GM12891 (cell line): Measurements from ENCODE around the gene FGF14.

ENCODE experiments used
- DNase-seq: peaks from one replicate; pipeline ENCODE4 v3.0.0; 2011; ENCODE audit warnings: low spot score; ENCODE audit not compliant: insufficient read length
- FAIRE-seq: peaks from 2 replicates; lab custom pipeline; 2011; peaks lifted over from hg19 to GRCh38; lab: Jason Lieb, UNC
- PAX5 ChIP-seq: IDR thresholded peaks from 2 replicates; pipeline ENCODE4 v1.6.1; 2011; ENCODE audit warnings: low read length, moderate library complexity, mild to moderate bottlenecking; ENCODE audit not compliant: insufficient read depth, severe bottlenecking
- POLR2A ChIP-seq: IDR thresholded peaks from 2 replicates; pipeline ENCODE4 v1.6.1; 2011; ENCODE audit warnings: low read depth, low read length, control low read depth
- POLR2AphosphoS5 ChIP-seq: IDR thresholded peaks from 2 replicates; pipeline ENCODE4 v1.6.1; 2011; ENCODE audit warnings: low read depth, low read length, control low read depth
- POU2F2 ChIP-seq: IDR thresholded peaks from 2 replicates; pipeline ENCODE4 v1.6.1; 2011; ENCODE audit warnings: low read depth, mild to moderate bottlenecking, control low read depth, low read length, moderate library complexity
- SPI1 ChIP-seq: IDR thresholded peaks from 2 replicates; pipeline ENCODE4 v1.6.1; 2011; ENCODE audit warnings: low read depth, low read length, control low read depth
- TAF1 ChIP-seq: IDR thresholded peaks from 2 replicates; pipeline ENCODE4 v1.6.1; 2011; ENCODE audit warnings: low read depth, low read length, control low read depth

Gene FGF14

DNA sequence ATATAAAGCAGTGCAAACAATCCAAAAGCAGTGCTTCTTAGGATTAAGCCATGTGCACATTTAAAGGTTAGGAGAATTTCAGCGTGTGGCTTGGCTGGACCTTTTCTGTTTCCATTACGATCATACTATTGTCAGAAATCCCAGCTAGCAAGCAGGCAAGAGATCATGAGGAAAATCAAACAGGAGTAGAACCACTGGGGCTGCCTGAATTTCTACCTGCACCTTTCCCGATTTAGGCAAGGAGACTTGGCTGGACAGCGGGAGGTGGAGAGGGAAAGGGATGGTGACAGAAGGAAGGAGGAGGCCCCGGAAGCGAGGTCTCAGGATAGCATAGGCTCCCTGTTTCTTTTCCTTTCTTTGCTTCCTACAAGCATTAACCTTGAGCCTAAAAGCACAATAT is 102.5 kb downstream of the FGF14 start:
- no peak for TF ChIP-seq POU2F2
- TF ChIP-seq SPI1: no peak
- no peak for TF ChIP-seq TAF1
- TF ChIP-seq PAX5: no peak
- no peak for DNase-seq
- no peak for FAIRE-seq

GRCh38 chr13:102298051-102298450 is 103.8 kb downstream of the FGF14 start:
- FAIRE-seq (no peak), DNase-seq (no peak)
- TF ChIP-seq POLR2AphosphoS5 (no peak), POLR2A (no peak), POU2F2 (no peak)

- DNase-seq (no peak), FAIRE-seq (no peak)
These were observed 106.4 kb downstream of the FGF14 start for GRCh38 chr13:102295316-102296048.

GRCh38 chr13:102294407-102295018 is 107.3 kb downstream of the FGF14 start:
- no peak for FAIRE-seq
- TF ChIP-seq PAX5 (no peak), SPI1 (no peak), POLR2A (no peak), TAF1 (no peak), POU2F2 (no peak), POLR2AphosphoS5 (no peak)

More at GRCh38 chr13:102295316-102296048, 106.4 kb downstream of the FGF14 start:
- TF ChIP-seq POLR2AphosphoS5 (no peak), PAX5 (no peak), TAF1 (no peak)

DNA sequence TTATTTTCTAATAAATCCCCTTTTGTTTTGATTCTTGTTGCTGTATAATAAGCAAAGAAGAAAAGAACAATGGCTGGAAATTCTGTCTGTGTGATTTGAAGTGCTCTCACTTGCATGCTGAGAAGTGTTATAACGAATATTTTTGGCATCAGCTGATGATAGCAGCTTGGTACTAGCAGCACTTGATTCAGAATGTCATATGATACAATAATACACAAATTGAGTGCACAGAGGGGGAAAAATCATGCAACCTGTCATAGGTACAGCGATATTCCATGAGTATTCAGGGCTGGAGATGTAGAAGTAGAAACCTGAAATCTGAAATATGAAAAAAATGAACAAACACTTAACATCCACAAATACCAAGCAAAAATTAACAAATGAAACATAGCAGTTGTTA is 108.1 kb downstream of the FGF14 start:
- DNase-seq (no peak), FAIRE-seq (no peak)
- TF ChIP-seq TAF1 (no peak), SPI1 (no peak), POU2F2 (no peak), PAX5 (no peak), POLR2A (no peak), POLR2AphosphoS5 (no peak)

More at GRCh38 chr13:102294407-102295018, 107.3 kb downstream of the FGF14 start:
- DNase-seq: no peak

- FAIRE-seq (no peak), DNase-seq (no peak)
- no peak for TF ChIP-seq SPI1
- TF ChIP-seq POLR2A: no peak
- no peak for TF ChIP-seq TAF1
- no peak for TF ChIP-seq PAX5
- TF ChIP-seq POLR2AphosphoS5: no peak
- no peak for TF ChIP-seq POU2F2
These were observed 110.1 kb downstream of the FGF14 start for GRCh38 chr13:102291587-102292218.

DNA sequence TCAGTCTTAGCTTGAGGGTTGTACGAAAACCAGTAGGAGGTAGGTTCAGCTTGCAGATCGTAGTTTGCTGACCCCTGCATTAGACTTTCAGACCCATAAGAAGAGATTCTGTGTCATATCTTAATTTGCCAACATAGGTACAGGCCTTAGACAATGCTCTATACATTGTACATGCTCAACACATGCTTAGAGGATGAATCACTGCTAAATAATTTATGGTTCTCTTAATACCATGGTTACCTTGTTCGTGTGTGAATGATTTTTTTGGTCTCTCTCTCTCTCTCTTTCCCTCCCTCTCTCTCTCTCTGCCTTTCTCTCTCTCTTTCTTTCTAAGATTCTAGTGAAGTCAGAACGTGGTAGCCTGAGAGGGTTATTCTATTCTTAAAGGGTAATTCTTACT is 112.2 kb downstream of the FGF14 start:
- no peak for TF ChIP-seq PAX5
- no peak for TF ChIP-seq POU2F2
- no peak for TF ChIP-seq POLR2A
- TF ChIP-seq POLR2AphosphoS5: no peak
- FAIRE-seq (no peak), DNase-seq (no peak)

DNA sequence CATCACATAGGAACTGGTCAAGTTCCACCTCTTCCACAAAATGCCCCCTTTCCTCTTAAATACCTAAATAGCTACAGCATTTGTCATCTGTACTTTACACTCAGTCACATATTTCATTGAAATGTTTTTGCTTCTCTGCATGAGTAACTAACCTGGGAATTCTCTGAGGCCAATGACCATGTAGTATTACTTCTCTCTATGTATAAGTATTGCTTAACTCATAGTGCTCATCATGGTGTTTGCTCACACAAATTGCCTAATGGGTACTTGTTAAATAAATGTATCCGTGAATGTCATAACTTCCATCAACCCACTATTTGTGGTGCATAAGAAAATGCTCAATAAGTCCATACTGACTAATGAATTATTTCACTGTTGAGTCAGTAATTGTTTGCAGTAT is 115.5 kb downstream of the FGF14 start:
- FAIRE-seq (no peak), DNase-seq (no peak)
- no peak for TF ChIP-seq TAF1
- TF ChIP-seq POLR2AphosphoS5: no peak
- TF ChIP-seq POU2F2: no peak
- TF ChIP-seq POLR2A: no peak
- TF ChIP-seq PAX5: no peak
- TF ChIP-seq SPI1: no peak

- DNase-seq: no peak
- FAIRE-seq: no peak
- no peak for TF ChIP-seq POU2F2
These were observed 121.5 kb downstream of the FGF14 start for GRCh38 chr13:102280366-102280765.

DNA sequence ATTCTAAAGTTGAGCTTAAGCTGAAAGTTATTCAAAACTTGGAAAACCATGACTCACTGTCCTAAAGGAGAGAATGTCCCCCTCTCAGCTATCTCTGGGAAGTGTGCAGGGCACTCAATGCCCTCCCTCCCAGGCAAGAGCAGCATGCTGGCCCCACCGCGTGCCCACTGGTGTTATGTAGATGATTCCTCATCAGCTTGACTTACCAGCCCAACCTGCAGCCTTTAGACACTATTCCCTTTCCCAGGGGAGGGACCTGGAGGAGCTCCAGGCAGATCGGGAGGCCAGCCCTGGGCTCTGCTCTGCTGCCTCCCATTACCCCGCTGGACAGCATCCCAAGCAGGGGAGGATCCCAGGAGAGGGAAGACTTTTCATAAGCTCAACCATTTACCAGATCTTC is 124.6 kb downstream of the FGF14 start:
- no peak for FAIRE-seq

More for the DNA sequence above, 124.6 kb downstream of the FGF14 start:
- DNase-seq: no peak
- no peak for TF ChIP-seq POU2F2
- no peak for TF ChIP-seq POLR2AphosphoS5
- TF ChIP-seq SPI1: no peak
- TF ChIP-seq PAX5: no peak
- no peak for TF ChIP-seq TAF1
- TF ChIP-seq POLR2A: no peak
